ENCODE measurements around the gene GSDME. TPM values are rescaled to one million over a fixed set of nuclear protein-coding genes. Genes with fewer than 3 reads are reported as not detected.

Gene GSDME
- total and polyA plus RNA-seq, 2 of the 4 experiments (the other 2 are of a cell fraction) = 75.2 to 78.7 TPM

GRCh38 chr7:24697416-24697815, 59.8 kb downstream of the GSDME start:
- POLR2A ChIA-PET (ENCODE audit: unreplicated experiment) = no interaction called here

More at GRCh38 chr7:24697416-24697815, 59.8 kb downstream of the GSDME start:
- Histone ChIP-seq H3K4me3 (ENCODE audit: insufficient read depth, low read depth, low read length) (no peak overlapping the region), H3K14ac (replicated peaks; ENCODE audit: low read depth, low read length) (no peak overlapping the region), H2AFZ (replicated peaks; ENCODE audit: low read length, poor library complexity) (no peak overlapping the region), H4K8ac (ENCODE audit: low read depth in 2 of 2, low read length in 2 of 2) (no peak overlapping the region), H3K4ac (ENCODE audit: low read depth, low read length) (no peak overlapping the region), H2BK20ac (ENCODE audit: low read depth, low read length) (no peak overlapping the region), H3K9me3 (ENCODE audit: control insufficient read depth, insufficient read depth, low read length) (no peaks in the 10 kb centered on the region), H2BK15ac (ENCODE audit: low read depth, low read length) (no peak overlapping the region), H4K5ac (ENCODE audit: low read depth, low read length) (no peak overlapping the region), H4K20me1 (ENCODE audit: insufficient read depth, low read length) (peaks cover 3% of the 10 kb centered on the region; the same call in 1 of the 2 replicates), H3K9ac (ENCODE audit: low read depth, low read length) (no peak overlapping the region), H3K4me2 (ENCODE audit: low read depth, low read length) (no peak overlapping the region), H3K4me1 (ENCODE audit: control insufficient read depth, insufficient read depth, low read length) (peaks cover 17% of the 10 kb centered on the region), H2AK5ac (ENCODE audit: low read depth, low read length) (no peak overlapping the region), H3K56ac (ENCODE audit: extremely low read depth, insufficient read depth, low read length) (no peak overlapping the region), H2AK9ac (replicated peaks; ENCODE audit: low read depth, low read length, poor library complexity) (no peak overlapping the region), H3K27me3 (ENCODE audit: control insufficient read depth, insufficient read depth, low read length) (no peaks in the 10 kb centered on the region), H3K36me3 (ENCODE audit: control insufficient read depth, insufficient read depth, low read length) (no peaks in the 10 kb centered on the region), H3K9me1 (ENCODE audit: insufficient read depth, low read length) (peaks cover 16% of the 10 kb centered on the region), H3K23ac (ENCODE audit: low read depth, low read length) (no peak overlapping the region), H4K91ac (ENCODE audit: insufficient read depth, low read depth, low read length) (no peak overlapping the region), H3K27ac (ENCODE audit: insufficient read depth, low read length) (no peak overlapping the region), H3K79me1 (ENCODE audit: low read depth in 1 of 2, low read length in 2 of 2) (peaks cover 3 to 19% of the 10 kb centered on the region in 2 experiments; a peak in 1 of 4 replicates), H3K18ac (ENCODE audit: low read depth, low read length) (no peak overlapping the region), H2BK5ac (ENCODE audit: low read depth, low read length, poor library complexity, severe bottlenecking) (no peak overlapping the region), H2BK120ac (ENCODE audit: low read depth, low read length) (no peak overlapping the region)
- BruUV-seq (replicated peaks) = no TSS peak
- WGBS, 2 experiments (ENCODE audit: extremely low coverage in 2 of 2, insufficient read length in 1 of 2) = no CpG with 5 or more reads among the region's 4 CpGs
- CTCF ChIA-PET = interaction anchor here (0.9 kb wide), 1 partner anchor 12 kb away, joined by 3 read pairs; no protein-coding TSS in a partner anchor
- DNase-seq (no peak), ATAC-seq (ENCODE audit: low read depth) (no peak)
- dilution Hi-C loops (cut with HindIII; ENCODE audit: low sequenced_read_pairs, unreplicated experiment) (no loop called here), intact Hi-C loops (cut with micrococcal nuclease) (no loop called here), in situ Hi-C loops (cut with MboI; ENCODE audit: low sequenced_read_pairs) (no loop called here)
- no peak for TF ChIP-seq USF2 (IDR thresholded peaks at IDR 0.05; ENCODE audit: low read depth, low read length)
- TF ChIP-seq SMC3 (IDR thresholded peaks at IDR 0.05; ENCODE audit: low read depth, low read length) = no peak
- no peak for TF ChIP-seq MAFK (IDR thresholded peaks at IDR 0.05; ENCODE audit: low read depth, low read length)
- TF ChIP-seq CEBPB (IDR thresholded peaks at IDR 0.05; ENCODE audit: low read depth, low read length) = no peak
- TF ChIP-seq RCOR1 (IDR thresholded peaks at IDR 0.05; ENCODE audit: insufficient replicate concordance, low read length) = no peak
- TF ChIP-seq BHLHE40 (IDR thresholded peaks at IDR 0.05; ENCODE audit: low read depth, low read length) = no peak
- no peak for TF ChIP-seq NFE2L2 (IDR thresholded peaks at IDR 0.05; ENCODE audit: low read depth, low read length)
- no peak for TF ChIP-seq POLR2A (IDR thresholded peaks at IDR 0.05; ENCODE audit: low read depth, low read length)
- TF ChIP-seq MAZ (IDR thresholded peaks at IDR 0.05; ENCODE audit: borderline replicate concordance, low read depth, low read length) = no peak
- no peak for TF ChIP-seq RAD21 (IDR thresholded peaks at IDR 0.05; ENCODE audit: low read length)
- TF ChIP-seq FOS (IDR thresholded peaks at IDR 0.05; ENCODE audit: low read depth, low read length) = no peak
- TF ChIP-seq MXI1 (IDR thresholded peaks at IDR 0.05; ENCODE audit: borderline replicate concordance, low read depth, low read length) = no peak
